GM18951 (cell line): Measurements from ENCODE around the gene QRICH1.

Experiments
- POLR2A ChIP-seq: IDR thresholded peaks from 4 replicates; pipeline ENCODE4 v1.6.1; 2011; ENCODE audit warnings: mild to moderate bottlenecking; ENCODE audit not compliant: insufficient read length, insufficient read depth; ENCODE audit errors: extremely low read depth
- in situ Hi-C: fragments of 300-500 bp; cut with MboI; formaldehyde crosslinking; loops from one replicate; pipeline ENCODE4 v1.12.0; 2022; ENCODE audit warnings: low sequenced_read_pairs, mixed read lengths, inconsistent platforms; ENCODE audit not compliant: unreplicated experiment

The QRICH1 gene

DNA sequence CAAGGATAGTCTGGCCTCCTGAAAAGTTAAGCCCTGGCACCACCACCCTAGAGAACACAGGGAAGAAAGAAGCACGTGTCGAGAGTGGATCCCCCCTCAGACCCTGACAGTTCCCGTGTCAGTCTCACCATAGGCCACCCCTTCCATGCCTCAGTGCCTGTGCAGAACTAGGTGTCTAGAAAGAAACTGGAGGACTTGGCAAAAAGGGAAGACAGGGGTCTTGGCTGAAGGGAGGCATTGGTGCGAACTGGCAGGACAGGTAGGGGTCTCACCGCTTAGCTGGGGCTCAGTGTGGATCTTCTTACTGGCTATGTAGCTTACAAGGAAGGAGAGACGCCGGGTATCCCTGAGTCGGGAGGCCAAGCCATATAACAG, 10.2 kb upstream of the QRICH1 start:
- in situ Hi-C loops, result no loop called here
- TF ChIP-seq POLR2A, result no peak

DNA sequence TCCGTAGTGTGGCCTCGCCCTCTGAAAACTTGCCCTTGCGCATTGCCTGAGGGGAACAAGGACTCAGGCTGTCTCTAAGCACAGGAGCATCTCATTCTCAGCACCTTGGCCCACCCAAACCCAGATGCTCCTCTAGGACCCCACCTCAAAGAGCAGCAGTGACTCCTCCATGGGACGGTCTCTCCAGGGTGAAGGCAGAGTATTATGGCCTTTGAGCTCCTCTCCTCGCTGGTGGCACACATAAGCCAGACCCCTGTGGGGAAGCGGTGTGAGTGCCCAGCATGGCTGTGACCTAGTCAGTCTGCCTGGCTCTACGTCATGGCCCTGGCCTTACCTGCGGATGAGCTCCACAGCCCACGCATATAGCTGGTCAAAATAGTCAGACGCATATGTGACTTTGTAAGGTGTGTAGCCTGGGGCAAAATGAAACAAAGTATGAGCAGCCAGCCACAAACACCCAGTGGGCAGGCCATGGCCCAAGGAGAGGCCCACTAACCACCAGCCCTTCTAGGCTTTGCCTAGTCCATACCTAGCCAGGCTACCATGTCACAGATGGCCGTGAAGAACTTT, 6.3 kb upstream of the QRICH1 start:
- in situ Hi-C loops, result no loop called here
- TF ChIP-seq POLR2A, result no peak

DNA sequence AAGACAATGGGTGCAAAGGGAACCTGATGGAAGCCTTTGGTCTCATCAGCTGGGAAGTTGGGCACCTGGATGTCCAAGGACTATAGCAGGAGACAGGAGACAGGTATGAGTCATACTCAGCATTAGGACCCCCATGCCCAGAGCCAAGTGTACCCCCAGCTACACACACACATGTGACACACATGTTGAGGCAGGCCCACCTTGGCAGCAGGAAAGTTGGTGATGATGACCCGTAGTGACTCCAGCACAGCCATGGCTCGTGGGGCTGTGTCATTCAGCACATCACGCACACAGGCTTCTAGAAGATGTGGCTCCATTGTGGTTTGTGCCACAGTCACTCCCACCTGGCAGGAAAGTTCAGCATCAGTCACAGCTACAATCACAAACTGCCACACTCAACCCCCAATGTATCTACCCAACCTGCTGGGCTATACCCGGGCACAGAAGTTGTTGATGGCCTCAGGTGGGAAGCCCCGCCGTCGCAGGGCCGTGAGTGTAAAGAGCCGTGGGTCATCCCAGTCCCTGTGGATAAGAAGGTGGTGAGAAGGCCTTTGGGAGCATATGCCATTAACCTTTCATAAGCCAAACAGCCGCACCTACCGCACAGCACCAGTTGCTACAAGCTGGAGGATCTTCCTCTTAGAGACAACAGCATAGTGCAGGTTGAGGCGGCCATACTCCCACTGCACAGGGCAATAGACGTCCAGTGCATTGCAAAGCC, 5.2 kb upstream of the QRICH1 start:
- no peak for TF ChIP-seq POLR2A
- in situ Hi-C loops, result no loop called here

DNA sequence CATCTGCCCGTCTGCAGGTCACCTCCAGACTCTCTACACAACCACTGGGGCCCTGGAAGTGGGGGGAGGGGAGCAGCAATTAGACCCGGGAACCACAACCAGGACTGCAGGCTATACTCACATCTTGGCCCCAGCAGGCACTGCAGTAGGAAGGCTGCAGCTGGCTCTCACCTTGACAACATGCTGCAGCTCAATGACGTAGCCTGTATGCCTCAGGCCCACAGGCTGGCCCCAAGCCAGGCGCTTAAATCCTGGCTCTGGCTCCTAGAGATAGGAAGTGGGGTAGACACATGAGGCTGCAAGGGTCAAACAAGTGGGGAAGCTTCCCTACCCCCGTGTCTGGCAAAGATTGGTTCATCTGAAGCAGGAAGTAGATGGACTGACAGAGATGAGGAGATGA, 4.6 kb upstream of the QRICH1 start:
- no peak for TF ChIP-seq POLR2A
- in situ Hi-C loops, result no loop called here

DNA sequence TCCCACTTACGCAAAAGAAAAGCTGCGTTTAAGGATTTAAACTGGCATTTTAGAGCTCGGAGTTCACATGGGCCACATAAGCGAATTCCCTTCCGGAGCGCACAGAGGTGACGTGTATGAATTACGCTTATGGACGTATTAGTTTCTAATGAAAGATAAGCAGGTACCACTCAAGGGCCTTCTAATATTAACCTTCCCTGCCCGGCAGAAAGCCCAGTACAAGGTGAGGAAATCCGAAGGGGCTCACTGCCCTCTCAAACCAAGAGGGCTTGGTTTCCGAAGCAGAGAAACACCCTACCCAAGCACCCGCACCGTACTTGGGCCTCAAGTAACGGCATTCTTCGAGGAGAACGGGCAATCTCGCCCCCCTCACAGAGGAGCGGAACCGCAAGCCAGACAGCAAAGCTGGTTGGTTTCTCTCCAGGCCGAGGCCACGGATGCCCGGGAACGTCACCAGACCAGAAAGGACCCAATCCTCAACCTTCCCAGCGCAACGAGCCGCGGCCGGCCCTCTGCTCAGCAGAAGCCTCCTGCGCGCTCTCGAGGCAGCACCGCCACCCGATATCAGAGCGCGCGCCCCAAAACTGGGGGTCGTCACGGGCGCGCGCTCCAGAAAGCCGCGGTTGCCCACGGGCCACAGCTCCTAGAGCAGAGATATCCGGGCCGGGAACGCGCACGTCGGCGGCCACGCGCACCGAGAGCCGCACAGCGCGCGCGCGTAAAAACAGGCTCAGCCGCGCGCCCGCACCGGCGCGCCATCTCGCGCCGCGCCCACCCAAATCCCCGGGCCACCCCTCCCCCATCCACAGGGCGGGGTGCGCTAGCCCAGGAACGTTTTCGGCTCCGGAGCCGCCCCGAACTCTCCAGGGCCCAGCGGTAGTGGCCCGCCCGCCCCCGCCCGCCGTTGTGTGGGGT, 676 bp downstream of the QRICH1 start:
- in situ Hi-C loops, result no loop called here
- TF ChIP-seq POLR2A, result no peak

DNA sequence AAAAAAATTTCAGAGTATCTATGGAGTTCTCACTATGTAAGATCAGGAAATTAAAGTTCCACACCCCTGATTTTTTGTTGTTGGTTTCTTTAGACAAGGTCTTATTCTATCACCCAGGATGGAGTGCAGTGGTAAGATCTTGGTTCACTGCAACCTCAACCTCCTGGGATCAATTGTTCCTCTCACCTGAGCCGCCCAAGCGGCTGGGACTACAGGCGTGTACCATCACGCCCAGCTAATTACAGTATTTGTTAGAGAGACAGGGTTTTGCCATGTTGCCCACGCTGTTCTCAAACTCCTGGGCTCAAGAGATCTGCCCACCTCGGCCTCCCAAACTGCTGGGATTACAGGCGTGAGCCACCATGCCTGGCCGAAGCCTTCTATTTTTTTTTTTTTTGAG, 12.4 kb downstream of the QRICH1 start:
- in situ Hi-C loops, result no loop called here
- TF ChIP-seq POLR2A, result no peak

DNA sequence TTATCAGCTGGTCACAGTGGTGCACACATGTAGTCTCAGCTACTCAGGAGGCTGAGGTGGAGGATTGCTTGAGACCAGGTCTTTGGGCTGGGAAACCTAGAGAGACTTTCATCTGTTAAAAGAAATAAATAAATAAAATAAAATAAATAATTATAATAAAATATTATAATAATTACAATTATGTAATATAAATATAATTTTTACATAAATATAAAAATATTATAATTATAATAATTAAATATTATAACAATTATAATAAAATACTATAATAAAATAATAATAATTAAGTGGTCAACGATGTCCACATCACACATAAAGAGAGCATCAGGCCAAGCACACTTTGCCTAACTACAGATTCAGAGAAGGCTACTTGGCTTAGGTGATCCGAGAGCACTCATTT, 14.6 kb downstream of the QRICH1 start:
- in situ Hi-C loops, result no loop called here
- TF ChIP-seq POLR2A, result no peak

DNA sequence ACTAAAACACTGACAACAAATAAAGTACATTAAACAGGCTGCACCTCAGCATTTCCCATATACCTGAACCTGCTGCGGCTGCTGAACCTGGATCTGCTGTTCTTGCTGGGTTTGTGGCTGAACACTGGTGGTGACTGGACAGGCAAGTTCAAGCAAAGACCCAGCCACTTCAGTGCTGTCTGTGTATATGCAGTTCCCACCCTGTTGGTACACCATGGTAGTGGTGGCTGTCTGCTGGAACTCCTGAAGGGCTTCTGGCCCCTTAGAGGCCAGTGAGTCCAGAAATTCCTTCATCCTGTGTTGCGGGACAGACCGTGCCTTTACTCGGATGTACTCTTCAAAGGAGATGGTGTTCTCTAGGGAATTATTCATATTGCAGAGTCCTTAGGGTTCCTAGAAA, 17.2 kb downstream of the QRICH1 start:
- no peak for TF ChIP-seq POLR2A
- in situ Hi-C loops, result no loop called here

DNA sequence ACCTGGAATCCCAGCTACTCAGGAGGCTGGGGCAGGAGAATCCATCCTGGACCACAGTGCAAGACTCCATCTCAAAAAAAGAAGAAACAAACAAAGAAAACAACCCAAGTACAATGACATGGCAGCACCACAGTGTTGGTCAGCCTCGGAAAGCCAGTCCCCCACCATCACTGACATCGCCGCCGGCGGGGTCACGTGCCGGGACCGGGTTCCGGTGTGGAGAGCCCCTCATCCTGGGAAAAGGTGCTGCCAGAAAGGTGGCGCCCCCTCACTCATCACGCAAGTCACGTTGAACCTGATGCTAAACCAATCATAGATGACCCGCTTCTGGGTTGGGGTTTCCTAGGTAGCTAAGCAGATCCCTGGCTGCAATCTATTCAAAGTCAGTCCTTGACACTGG, 17.8 kb downstream of the QRICH1 start:
- in situ Hi-C loops, result no loop called here
- no peak for TF ChIP-seq POLR2A

DNA sequence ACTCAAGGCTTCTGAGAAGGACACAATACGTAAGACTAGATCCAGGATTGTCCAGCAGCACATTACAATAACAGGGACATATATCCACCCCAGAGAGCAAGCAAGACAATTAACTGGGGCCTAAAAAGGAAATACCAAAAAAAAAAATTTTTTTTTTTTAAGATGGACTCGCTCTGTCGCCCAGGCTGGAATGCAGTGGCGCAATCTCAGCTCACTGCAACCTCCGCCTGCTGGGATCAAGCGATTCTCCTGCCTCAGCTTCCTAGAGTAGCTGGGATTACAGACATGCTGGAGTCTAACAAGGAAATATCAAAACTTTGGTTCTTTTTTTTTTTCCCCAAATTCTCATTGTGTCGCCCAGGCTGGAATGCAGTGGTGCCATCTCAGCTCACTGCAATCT, 35.9 kb downstream of the QRICH1 start:
- in situ Hi-C loops, result no loop called here
- no peak for TF ChIP-seq POLR2A

DNA sequence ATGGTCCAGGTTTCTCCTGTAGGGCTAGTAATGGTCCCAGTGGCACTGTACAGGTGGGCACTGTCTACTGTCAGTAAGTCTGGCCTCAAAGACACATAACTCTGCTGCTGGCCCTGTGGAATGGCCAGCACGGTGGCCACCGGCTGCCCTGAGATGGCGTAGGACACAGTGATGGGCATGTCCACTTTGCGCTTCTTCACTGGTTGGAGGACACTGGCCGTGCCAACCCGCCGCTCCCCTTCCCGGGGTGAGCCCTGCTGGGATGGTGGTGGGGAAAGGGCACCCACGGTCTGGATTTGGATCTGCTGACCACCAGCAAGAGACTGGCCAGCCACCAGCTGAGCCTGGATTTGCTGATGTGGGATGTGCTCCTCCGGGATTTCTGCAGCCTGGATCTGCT, 36.6 kb downstream of the QRICH1 start:
- TF ChIP-seq POLR2A, result no peak
- in situ Hi-C loops, result no loop called here

DNA sequence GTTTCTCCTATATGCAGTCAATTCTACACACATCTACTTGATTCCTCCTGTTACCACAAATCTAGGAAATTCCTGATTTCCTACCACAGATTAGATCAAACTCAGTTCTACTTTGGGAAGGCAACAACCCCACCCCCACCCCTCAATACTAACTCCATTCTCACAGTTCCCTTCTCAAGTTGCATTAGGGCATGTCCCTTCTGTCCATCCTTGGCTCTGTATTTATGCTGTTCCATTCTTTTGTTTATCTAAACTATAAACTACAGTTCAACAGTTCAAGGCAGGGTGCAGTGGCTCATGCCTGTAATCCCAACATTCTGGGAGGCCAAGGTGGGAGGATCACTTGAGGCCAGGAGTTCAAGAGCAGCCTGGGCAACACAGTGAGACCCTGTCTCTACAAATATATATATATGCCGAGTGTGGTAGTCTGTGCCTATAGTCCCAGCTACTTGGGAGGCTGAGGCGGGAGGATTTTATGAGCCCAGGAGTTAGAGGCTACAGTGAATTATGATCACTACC, 39.5 kb downstream of the QRICH1 start:
- in situ Hi-C loops, result no loop called here
- TF ChIP-seq POLR2A, result no peak

DNA sequence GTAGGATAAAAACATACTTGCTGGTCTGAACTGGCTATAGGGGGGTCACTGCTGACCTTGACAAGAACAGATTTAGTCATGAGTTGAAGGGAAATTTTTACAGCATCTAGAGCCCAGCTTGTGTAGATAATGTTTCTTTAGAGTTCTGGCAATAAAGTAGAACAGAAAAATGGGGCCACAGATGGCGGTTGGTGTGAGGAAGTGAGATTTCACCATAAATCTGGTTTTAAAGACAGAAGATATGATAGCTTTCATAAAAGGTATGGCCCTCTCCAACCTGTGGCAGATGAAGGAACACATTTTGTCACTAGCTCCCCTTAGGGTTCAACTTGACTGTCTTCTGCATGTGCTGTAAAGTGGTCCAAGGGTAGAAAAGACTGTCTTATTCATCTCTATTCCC, 40.3 kb downstream of the QRICH1 start:
- in situ Hi-C loops, result no loop called here

More for the DNA sequence above, 40.3 kb downstream of the QRICH1 start:
- TF ChIP-seq POLR2A, result no peak
